Progenitor cell of endocrine pancreas (in vitro differentiated cells): ENCODE measurements around the gene NDST3. TPM values are rescaled to one million over a fixed set of nuclear protein-coding genes. Genes with fewer than 3 reads are reported as not detected.

Experiments
- DNase-seq: peaks from one replicate; pipeline ENCODE4 v3.0.0; 2021; ENCODE audit warnings: low spot score; ENCODE audit not compliant: unreplicated experiment
- H3K27ac Mint-ChIP-seq: 2 replicates; pipeline ENCODE4 v1.8.0; 2021; ENCODE audit warnings: mild to moderate bottlenecking, moderate library complexity, mixed read lengths
- H3K27me3 Mint-ChIP-seq: 2 replicates; pipeline ENCODE4 v1.8.0; 2021; ENCODE audit warnings: mixed read lengths
- H3K36me3 Mint-ChIP-seq: 2 replicates; pipeline ENCODE4 v1.8.0; 2022; ENCODE audit warnings: mixed read lengths; ENCODE audit not compliant: insufficient read depth
- H3K4me1 Mint-ChIP-seq: 2 replicates; pipeline ENCODE4 v1.8.0; 2021; ENCODE audit warnings: low read depth, mixed read lengths
- H3K4me3 Mint-ChIP-seq: 2 replicates; pipeline ENCODE4 v1.8.0; 2021; ENCODE audit warnings: low read depth, mild to moderate bottlenecking, moderate library complexity, mixed read lengths
- H3K9me3 Mint-ChIP-seq: 2 replicates; pipeline ENCODE4 v1.8.0; 2021; ENCODE audit warnings: low read depth, mixed read lengths
- total RNA-seq: library from RNA; stranded (reverse); gene quantifications from 2 replicates; pipeline ENCODE4 v1.2.1, GENCODE V29; 2021
- TF ChIP-seq, protein P1 (sequence below): fragments of 200-600 bp; sonication (generic); IDR thresholded peaks from one replicate; pipeline ENCODE4 v1.5.0; 2021; ENCODE audit warnings: antibody characterized with exemption, mild to moderate bottlenecking; ENCODE audit not compliant: unreplicated experiment

NDST3 gene
- total RNA-seq, 1 donor from 2014 or later = 1.8 TPM

DNA sequence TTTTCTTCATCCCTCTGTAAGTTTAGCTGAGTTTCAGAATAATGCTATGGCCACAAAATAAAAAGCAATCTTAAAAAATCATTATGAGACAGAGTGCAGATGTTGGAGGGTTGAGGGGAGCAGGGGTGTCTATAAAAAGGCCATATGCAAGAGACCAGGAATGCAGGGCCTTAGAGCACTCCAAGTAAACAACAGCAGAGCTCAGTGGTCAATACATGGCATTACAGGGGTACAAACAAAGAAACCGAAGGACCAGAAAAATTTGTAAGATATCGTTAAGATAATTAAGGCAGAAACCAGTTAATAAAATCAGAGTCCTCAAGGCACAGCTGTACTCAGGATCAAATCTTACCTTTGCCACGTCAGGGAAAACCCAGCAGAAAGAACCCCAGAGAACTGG is 28.4 kb upstream of the NDST3 start:
- Mint-ChIP-seq H3K9me3 (no peaks in the 10 kb centered on the region), H3K27ac (no peak overlapping the region), H3K27me3 (no peaks in the 10 kb centered on the region), H3K4me3 (no peak overlapping the region), H3K36me3 (no peaks in the 10 kb centered on the region), H3K4me1 (no peaks in the 10 kb centered on the region)
- TF ChIP-seq, protein P1, sequence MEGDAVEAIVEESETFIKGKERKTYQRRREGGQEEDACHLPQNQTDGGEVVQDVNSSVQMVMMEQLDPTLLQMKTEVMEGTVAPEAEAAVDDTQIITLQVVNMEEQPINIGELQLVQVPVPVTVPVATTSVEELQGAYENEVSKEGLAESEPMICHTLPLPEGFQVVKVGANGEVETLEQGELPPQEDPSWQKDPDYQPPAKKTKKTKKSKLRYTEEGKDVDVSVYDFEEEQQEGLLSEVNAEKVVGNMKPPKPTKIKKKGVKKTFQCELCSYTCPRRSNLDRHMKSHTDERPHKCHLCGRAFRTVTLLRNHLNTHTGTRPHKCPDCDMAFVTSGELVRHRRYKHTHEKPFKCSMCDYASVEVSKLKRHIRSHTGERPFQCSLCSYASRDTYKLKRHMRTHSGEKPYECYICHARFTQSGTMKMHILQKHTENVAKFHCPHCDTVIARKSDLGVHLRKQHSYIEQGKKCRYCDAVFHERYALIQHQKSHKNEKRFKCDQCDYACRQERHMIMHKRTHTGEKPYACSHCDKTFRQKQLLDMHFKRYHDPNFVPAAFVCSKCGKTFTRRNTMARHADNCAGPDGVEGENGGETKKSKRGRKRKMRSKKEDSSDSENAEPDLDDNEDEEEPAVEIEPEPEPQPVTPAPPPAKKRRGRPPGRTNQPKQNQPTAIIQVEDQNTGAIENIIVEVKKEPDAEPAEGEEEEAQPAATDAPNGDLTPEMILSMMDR = peak; percentile 32
- no peak for DNase-seq

DNA sequence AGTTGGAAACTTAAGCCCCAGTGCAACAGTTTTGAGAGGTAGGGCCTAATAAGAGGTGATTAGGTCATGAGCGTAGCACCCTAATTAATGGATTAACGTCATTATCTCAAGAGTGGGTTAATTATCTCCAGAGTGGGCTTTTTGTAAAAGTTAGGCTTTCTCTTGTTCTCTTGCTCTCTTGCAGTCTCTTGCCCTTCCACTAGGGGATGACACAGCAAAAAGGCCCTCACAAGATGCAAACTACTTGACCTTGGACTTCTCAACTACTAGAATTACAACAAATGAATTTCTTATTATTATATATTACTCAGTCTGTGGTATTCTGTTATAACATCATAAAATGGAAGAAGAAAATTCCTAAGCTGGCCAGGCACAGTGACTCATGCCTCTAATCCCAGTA is 22.1 kb upstream of the NDST3 start:
- no peak overlapping the region for H3K4me3 Mint-ChIP-seq
- no peak for DNase-seq

DNA sequence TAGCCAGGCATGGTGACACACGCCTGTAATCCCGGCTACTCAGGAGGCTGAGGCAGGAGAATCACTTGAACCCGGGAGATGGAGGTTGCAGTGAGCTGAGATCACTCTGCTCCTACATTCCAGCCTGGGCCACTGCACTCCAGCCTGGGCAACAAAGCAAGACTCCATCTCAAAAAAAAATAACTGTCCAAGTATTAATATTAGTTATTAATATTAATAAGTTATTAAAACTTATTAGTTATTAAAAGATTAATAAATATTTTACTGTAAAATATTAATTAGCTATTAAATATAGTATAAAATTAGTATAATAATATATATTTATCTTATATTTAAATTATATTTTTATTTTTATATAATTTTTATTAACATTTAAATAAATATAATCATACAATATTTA is 19.5 kb upstream of the NDST3 start:
- H3K36me3 Mint-ChIP-seq = no peaks in the 10 kb centered on the region
- no peak overlapping the region for H3K27ac Mint-ChIP-seq
- TF ChIP-seq, protein P1 = no peak
- no peak for DNase-seq
- no peaks in the 10 kb centered on the region for H3K4me1 Mint-ChIP-seq
- no peaks in the 10 kb centered on the region for H3K27me3 Mint-ChIP-seq
- H3K9me3 Mint-ChIP-seq = no peaks in the 10 kb centered on the region
- no peak overlapping the region for H3K4me3 Mint-ChIP-seq

More for the DNA sequence above, 22.1 kb upstream of the NDST3 start:
- Mint-ChIP-seq H3K9me3 (no peaks in the 10 kb centered on the region), H3K27ac (no peak overlapping the region), H3K27me3 (no peaks in the 10 kb centered on the region), H3K4me1 (no peaks in the 10 kb centered on the region), H3K36me3 (no peaks in the 10 kb centered on the region)
- TF ChIP-seq, protein P1 = peak; percentile 27

GRCh38 chr4:118018381-118019145 is 15.7 kb upstream of the NDST3 start:
- TF ChIP-seq, protein P1 = no peak
- no peak overlapping the region for H3K27ac Mint-ChIP-seq
- no peaks in the 10 kb centered on the region for H3K4me1 Mint-ChIP-seq
- no peak overlapping the region for H3K4me3 Mint-ChIP-seq
- no peaks in the 10 kb centered on the region for H3K9me3 Mint-ChIP-seq
- H3K27me3 Mint-ChIP-seq = no peaks in the 10 kb centered on the region
- no peak for DNase-seq
- no peaks in the 10 kb centered on the region for H3K36me3 Mint-ChIP-seq

- Mint-ChIP-seq H3K27me3 (peaks cover 9% of the 10 kb centered on the region), H3K27ac (no peak overlapping the region)
- TF ChIP-seq, protein P1 = no peak
Observed at GRCh38 chr4:118026806-118027205, 7.5 kb upstream of the NDST3 start.

More at GRCh38 chr4:118026806-118027205, 7.5 kb upstream of the NDST3 start:
- no peak for DNase-seq
- H3K36me3 Mint-ChIP-seq = no peaks in the 10 kb centered on the region
- H3K4me3 Mint-ChIP-seq = no peak overlapping the region
- no peaks in the 10 kb centered on the region for H3K4me1 Mint-ChIP-seq
- H3K9me3 Mint-ChIP-seq = no peaks in the 10 kb centered on the region
